SK-N-SH (cell line): ENCODE results near the gene AGAP1. TPM values are rescaled to one million over a fixed set of nuclear protein-coding genes. Genes with fewer than 3 reads are reported as not detected.

Experiments
- CTCF ChIA-PET: fragments of 300-600, 350-600 bp; formaldehyde crosslinking; extraction: SDS; loops from one replicate; lab custom pipeline; 2021; lab: Yijun Ruan, JAX
- POLR2A ChIA-PET: fragments of 350-600 bp; sonication (Branson Sonifier 250); formaldehyde crosslinking; extraction: SDS; loops from one replicate; lab custom pipeline; 2020; ENCODE audit warnings: antibody characterized with exemption, inconsistent platforms; lab: Yijun Ruan, JAX
- DNase-seq: peaks from one replicate; pipeline ENCODE4 v3.0.0; 2012
- H2AFZ ChIP-seq: fragments of 200-600 bp; sonication (generic); 2 replicates; pipeline ENCODE4 v1.8.1; 2016; ENCODE audit warnings: antibody characterized with exemption, mild to moderate bottlenecking, low read depth
- H3F3A ChIP-seq: fragments of 200-600 bp; sonication (generic); replicated peaks from 2 replicates; pipeline ENCODE3; 2016; ENCODE audit warnings: antibody characterized with exemption, mild to moderate bottlenecking; ENCODE audit not compliant: insufficient read depth
- H3K27ac ChIP-seq, 2 experiments: fragments of 200-500 bp in 1 of 2; fragments of 200-600 bp in 1 of 2; sonication (Bioruptor generic) in 1 of 2; sonication (generic), shearing (Covaris generic) in 1 of 2; 2 replicates each; pipeline versions ENCODE4 v1.5.1 to v1.6.1; 2014 to 2016; ENCODE audit warnings: low read depth in 2 of 2, inconsistent platforms in 1 of 2, low read length in 1 of 2, mild to moderate bottlenecking in 1 of 2, mixed read lengths in 1 of 2
- H3K27me3 ChIP-seq: fragments of 200-600 bp; sonication (generic), shearing (Covaris generic); 2 replicates; pipeline ENCODE4 v1.6.1; 2016; ENCODE audit warnings: mixed run types; ENCODE audit not compliant: insufficient read depth
- H3K36me3 ChIP-seq, 2 experiments: fragments of 200-500 bp in 1 of 2; fragments of 200-600 bp in 1 of 2; sonication (Bioruptor generic) in 1 of 2; sonication (generic) in 1 of 2; replicated peaks in 1 of 2; 2 replicates each; pipeline versions ENCODE3 to v1.5.1; 2014 to 2016; ENCODE audit warnings: low read length in 1 of 2, mild to moderate bottlenecking in 1 of 2; ENCODE audit not compliant: insufficient read depth in 2 of 2, control insufficient read depth in 1 of 2
- H3K4me1 ChIP-seq, 2 experiments: fragments of 200-500 bp in 1 of 2; fragments of 200-600 bp in 1 of 2; sonication (Bioruptor generic) in 1 of 2; sonication (generic), shearing (Covaris generic) in 1 of 2; 2 replicates each; pipeline versions ENCODE4 v1.5.1 to v1.6.1; 2014 to 2016; ENCODE audit warnings: low read depth in 1 of 2, low read length in 1 of 2, mixed run types in 1 of 2; ENCODE audit not compliant: insufficient read depth in 2 of 2, control insufficient read depth in 1 of 2
- H3K4me2 ChIP-seq: fragments of 200-600 bp; sonication (generic), shearing (Covaris generic); 2 replicates; pipeline ENCODE4 v1.6.1; 2017; ENCODE audit warnings: mixed run types
- H3K4me3 ChIP-seq, 2 experiments: fragments of 200-500 bp in 1 of 2; fragments of 200-600 bp in 1 of 2; sonication (Bioruptor generic) in 1 of 2; sonication (generic), shearing (Covaris generic) in 1 of 2; 2 replicates each; pipeline versions ENCODE4 v1.5.1 to v1.8.1; 2014 to 2016; ENCODE audit warnings: low read depth in 2 of 2, inconsistent platforms in 1 of 2, low read length in 1 of 2, mild to moderate bottlenecking in 1 of 2, mixed read lengths in 1 of 2, moderate library complexity in 1 of 2
- H3K79me2 ChIP-seq: fragments of 200-600 bp; sonication (generic); 2 replicates; pipeline ENCODE4 v1.8.1; 2017; ENCODE audit warnings: mild to moderate bottlenecking; ENCODE audit not compliant: insufficient read depth
- H3K9ac ChIP-seq: fragments of 200-600 bp; sonication (generic); 2 replicates; pipeline ENCODE4 v1.6.1; 2017; ENCODE audit warnings: mixed run types
- H3K9me2 ChIP-seq: fragments of 200-600 bp; sonication (generic); 2 replicates; pipeline ENCODE4 v1.6.1; 2017; ENCODE audit warnings: mixed run types
- H3K9me3 ChIP-seq: fragments of 200-600 bp; sonication (generic); 2 replicates; pipeline ENCODE4 v1.6.1; 2017; ENCODE audit warnings: mixed run types, mild to moderate bottlenecking, moderate library complexity
- H4K20me1 ChIP-seq: fragments of 200-600 bp; sonication (generic); 2 replicates; pipeline ENCODE4 v1.6.1; 2017; ENCODE audit warnings: mild to moderate bottlenecking, mixed run types; ENCODE audit not compliant: insufficient read depth
- CHD2 ChIP-seq: fragments of 150-350 bp; IDR thresholded peaks from 2 replicates; pipeline ENCODE4 v1.6.1; 2018; ENCODE audit warnings: low read length; ENCODE audit not compliant: partially characterized antibody
- FOSL2 ChIP-seq: IDR thresholded peaks from 2 replicates; pipeline ENCODE4 v1.4.0; 2012; ENCODE audit warnings: low read depth, mild to moderate bottlenecking, moderate library complexity, borderline replicate concordance
- FOXM1 ChIP-seq: IDR thresholded peaks from 2 replicates; pipeline ENCODE4 v1.4.0; 2012; ENCODE audit warnings: low read depth, mild to moderate bottlenecking
- GABPA ChIP-seq: IDR thresholded peaks from 2 replicates; pipeline ENCODE4 v1.4.0; 2012; ENCODE audit warnings: low read depth, mild to moderate bottlenecking
- GATA2 ChIP-seq: sonication (generic); formaldehyde crosslinking; IDR thresholded peaks from 2 replicates; pipeline ENCODE4 v1.5.0; 2020; ENCODE audit warnings: mild to moderate bottlenecking, missing genetic modification reagents
- MEF2A ChIP-seq: IDR thresholded peaks from 2 replicates; pipeline ENCODE4 v1.4.0; 2012; ENCODE audit warnings: low read depth, borderline replicate concordance
- NFIC ChIP-seq: IDR thresholded peaks from 2 replicates; pipeline ENCODE4 v1.4.0; 2012; ENCODE audit warnings: borderline replicate concordance
- NRF1 ChIP-seq: IDR thresholded peaks from 2 replicates; pipeline ENCODE4 v1.6.1; 2012; ENCODE audit warnings: low read depth, mild to moderate bottlenecking, low read length
- RFX5 ChIP-seq: IDR thresholded peaks from 2 replicates; pipeline ENCODE4 v1.6.1; 2012; ENCODE audit warnings: mild to moderate bottlenecking, improper control_type of control experiment, low read length
- SIN3A ChIP-seq: IDR thresholded peaks from 2 replicates; pipeline ENCODE4 v1.6.1; 2012; ENCODE audit warnings: low read depth, mild to moderate bottlenecking, low read length, moderate library complexity, borderline replicate concordance
- TAF1 ChIP-seq: IDR thresholded peaks from 2 replicates; pipeline ENCODE4 v1.6.1; 2012; ENCODE audit warnings: low read depth, mild to moderate bottlenecking, low read length, moderate library complexity, borderline replicate concordance
- TCF12 ChIP-seq: IDR thresholded peaks from 2 replicates; pipeline ENCODE4 v1.4.0; 2012
- YY1 ChIP-seq: IDR thresholded peaks from 2 replicates; pipeline ENCODE4 v1.4.0; 2012; ENCODE audit warnings: low read depth, mild to moderate bottlenecking
- WGBS: methylation state at CpG from one replicate; pipeline ENCODE4 v1.1.6; 2017; ENCODE audit warnings: low lambda C conversion rate; 5-methylcytosine and 5-hydroxymethylcytosine counted together
- polyA plus RNA-seq, 3 experiments: library from polyadenylated mRNA; depleted of rRNA; stranded (reverse); fragments of >200 nt; gene quantifications; 2 replicates each; pipeline ENCODE4 v1.2.3, GENCODE V29; 2012
- TF ChIP-seq, protein P1 (sequence below): IDR thresholded peaks from 2 replicates; pipeline ENCODE4 v1.4.0; 2012; ENCODE audit warnings: low read depth, borderline replicate concordance
- TF ChIP-seq, protein P2 (sequence below): IDR thresholded peaks from 2 replicates; pipeline ENCODE4; 2012
- TF ChIP-seq, protein P3 (sequence below): IDR thresholded peaks from 2 replicates; pipeline ENCODE4 v1.4.0; 2012; ENCODE audit warnings: low read depth, borderline replicate concordance
- TF ChIP-seq, protein P4 (sequence below): IDR thresholded peaks from 2 replicates; pipeline ENCODE4 v1.4.0; 2012; ENCODE audit warnings: low read depth
- TF ChIP-seq, protein P5 (sequence below): fragments of 150-350 bp; IDR thresholded peaks from 2 replicates; pipeline ENCODE4 v1.6.1; 2017; ENCODE audit warnings: antibody characterized with exemption, low read length, low read depth, borderline replicate concordance

The AGAP1 gene
- polyA plus RNA-seq, 1 of the 3 experiments (the other 2 are of a cell fraction): 8.8 TPM

DNA sequence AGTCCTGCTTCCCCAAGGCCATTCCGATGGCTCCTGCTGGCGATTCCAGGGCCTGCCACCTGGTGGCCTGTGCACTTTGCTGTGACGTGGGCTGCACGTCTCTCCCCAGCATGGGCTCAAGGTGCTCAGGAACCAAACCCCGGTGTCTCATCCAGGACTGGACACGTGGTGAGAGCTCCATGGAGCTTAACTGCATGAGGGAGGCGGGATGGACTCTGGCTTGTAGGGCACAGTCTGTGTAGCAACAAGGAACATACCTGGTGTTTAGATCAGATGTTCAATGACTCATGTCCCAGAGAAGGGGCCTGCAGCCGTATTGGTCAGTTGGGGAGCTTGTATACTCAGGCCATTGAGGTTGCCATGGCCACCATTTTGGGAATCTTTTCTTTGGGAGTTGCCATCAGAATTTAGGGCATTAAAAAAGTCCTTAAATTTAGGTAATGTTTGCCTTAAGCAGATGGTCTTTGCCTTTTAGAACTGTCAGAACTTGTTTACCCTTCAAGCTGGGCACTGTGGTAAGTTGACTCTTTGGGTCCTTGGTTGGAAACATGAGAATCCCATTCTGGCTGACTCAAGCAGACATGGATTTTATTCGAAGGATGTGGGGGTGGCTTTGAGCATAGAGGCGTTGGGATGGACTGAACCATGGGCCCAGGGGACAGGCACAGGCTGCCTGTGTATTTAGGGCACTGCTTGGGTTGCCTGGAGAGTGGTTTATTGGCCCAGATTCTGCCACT lies 21.0 kb downstream of the AGAP1 start:
- Histone ChIP-seq H3K4me3 (no peak overlapping the region), H3K9me2 (no peaks in the 10 kb centered on the region), H3K4me1 (peaks cover 3% of the 10 kb centered on the region in 2 experiments; a peak in 1 of 4 replicates), H3K4me2 (no peak overlapping the region), H3K79me2 (peaks cover 67% of the 10 kb centered on the region), H3K27ac (no peak overlapping the region), H2AFZ (no peak overlapping the region), H4K20me1 (peaks cover 28% of the 10 kb centered on the region), H3F3A (no peaks in the 10 kb centered on the region), H3K9me3 (no peaks in the 10 kb centered on the region), H3K9ac (no peak overlapping the region), H3K27me3 (no peaks in the 10 kb centered on the region), H3K36me3 (no peaks in the 10 kb centered on the region)
- TF ChIP-seq FOSL2 (no peak), NFIC (no peak), GABPA (no peak), TCF12 (no peak), SIN3A (no peak), NRF1 (no peak), GATA2 (CRISPR knock-in tag) (no peak), MEF2A (no peak), FOXM1 (no peak), TAF1 (no peak), RFX5 (no peak), CHD2 (no peak), YY1 (no peak)
- TF ChIP-seq, protein P1, sequence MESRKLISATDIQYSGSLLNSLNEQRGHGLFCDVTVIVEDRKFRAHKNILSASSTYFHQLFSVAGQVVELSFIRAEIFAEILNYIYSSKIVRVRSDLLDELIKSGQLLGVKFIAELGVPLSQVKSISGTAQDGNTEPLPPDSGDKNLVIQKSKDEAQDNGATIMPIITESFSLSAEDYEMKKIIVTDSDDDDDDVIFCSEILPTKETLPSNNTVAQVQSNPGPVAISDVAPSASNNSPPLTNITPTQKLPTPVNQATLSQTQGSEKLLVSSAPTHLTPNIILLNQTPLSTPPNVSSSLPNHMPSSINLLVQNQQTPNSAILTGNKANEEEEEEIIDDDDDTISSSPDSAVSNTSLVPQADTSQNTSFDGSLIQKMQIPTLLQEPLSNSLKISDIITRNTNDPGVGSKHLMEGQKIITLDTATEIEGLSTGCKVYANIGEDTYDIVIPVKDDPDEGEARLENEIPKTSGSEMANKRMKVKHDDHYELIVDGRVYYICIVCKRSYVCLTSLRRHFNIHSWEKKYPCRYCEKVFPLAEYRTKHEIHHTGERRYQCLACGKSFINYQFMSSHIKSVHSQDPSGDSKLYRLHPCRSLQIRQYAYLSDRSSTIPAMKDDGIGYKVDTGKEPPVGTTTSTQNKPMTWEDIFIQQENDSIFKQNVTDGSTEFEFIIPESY: no peak
- TF ChIP-seq, protein P2, sequence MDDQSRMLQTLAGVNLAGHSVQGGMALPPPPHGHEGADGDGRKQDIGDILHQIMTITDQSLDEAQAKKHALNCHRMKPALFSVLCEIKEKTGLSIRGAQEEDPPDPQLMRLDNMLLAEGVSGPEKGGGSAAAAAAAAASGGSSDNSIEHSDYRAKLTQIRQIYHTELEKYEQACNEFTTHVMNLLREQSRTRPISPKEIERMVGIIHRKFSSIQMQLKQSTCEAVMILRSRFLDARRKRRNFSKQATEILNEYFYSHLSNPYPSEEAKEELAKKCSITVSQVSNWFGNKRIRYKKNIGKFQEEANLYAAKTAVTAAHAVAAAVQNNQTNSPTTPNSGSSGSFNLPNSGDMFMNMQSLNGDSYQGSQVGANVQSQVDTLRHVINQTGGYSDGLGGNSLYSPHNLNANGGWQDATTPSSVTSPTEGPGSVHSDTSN: no peak
- TF ChIP-seq, protein P3, sequence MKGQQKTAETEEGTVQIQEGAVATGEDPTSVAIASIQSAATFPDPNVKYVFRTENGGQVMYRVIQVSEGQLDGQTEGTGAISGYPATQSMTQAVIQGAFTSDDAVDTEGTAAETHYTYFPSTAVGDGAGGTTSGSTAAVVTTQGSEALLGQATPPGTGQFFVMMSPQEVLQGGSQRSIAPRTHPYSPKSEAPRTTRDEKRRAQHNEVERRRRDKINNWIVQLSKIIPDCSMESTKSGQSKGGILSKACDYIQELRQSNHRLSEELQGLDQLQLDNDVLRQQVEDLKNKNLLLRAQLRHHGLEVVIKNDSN: no peak
- TF ChIP-seq, protein P4, sequence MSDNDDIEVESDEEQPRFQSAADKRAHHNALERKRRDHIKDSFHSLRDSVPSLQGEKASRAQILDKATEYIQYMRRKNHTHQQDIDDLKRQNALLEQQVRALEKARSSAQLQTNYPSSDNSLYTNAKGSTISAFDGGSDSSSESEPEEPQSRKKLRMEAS: no peak
- TF ChIP-seq, protein P5, sequence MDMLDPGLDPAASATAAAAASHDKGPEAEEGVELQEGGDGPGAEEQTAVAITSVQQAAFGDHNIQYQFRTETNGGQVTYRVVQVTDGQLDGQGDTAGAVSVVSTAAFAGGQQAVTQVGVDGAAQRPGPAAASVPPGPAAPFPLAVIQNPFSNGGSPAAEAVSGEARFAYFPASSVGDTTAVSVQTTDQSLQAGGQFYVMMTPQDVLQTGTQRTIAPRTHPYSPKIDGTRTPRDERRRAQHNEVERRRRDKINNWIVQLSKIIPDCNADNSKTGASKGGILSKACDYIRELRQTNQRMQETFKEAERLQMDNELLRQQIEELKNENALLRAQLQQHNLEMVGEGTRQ: no peak
- no peak for DNase-seq
- ChIA-PET CTCF (interaction anchor here (0.7 to 1.2 kb wide), 5 partner anchors 10 to 79 kb away, joined by 3 to 4 read pairs (median 3); no protein-coding TSS in a partner anchor), POLR2A (no interaction called here)
- 96% methylated on average over 5 of the region's 10 CpGs for WGBS
